Measurements from ENCODE around the gene LSG1. TPM values are rescaled to one million over a fixed set of nuclear protein-coding genes. Genes with fewer than 3 reads are reported as not detected.

LSG1 gene
- total RNA-seq, result 35.5 TPM

GRCh38 chr3:194671900-194672808 is at the start of gene LSG1:
LSG1 (minus strand) TSS chr3:194672191; CDS start chr3:194672162, 29 bp downstream.

GRCh38 chr3:194685718-194686413 is 13.9 kb upstream of the LSG1 start, which contains the start of gene FAM43A:
FAM43A (plus strand) TSS chr3:194685883; CDS start chr3:194686827, 944 bp downstream.

GRCh38 chr3:194633349-194634004 is 38.5 kb downstream of the LSG1 start, which contains the start of gene TMEM44:
TMEM44 (minus strand) TSS chr3:194633419; CDS start chr3:194633215, 204 bp downstream.

Other genes starting within 250 kb of the LSG1 start
- 151 TPM for gene ATP13A3, start 185.2 kb downstream of the LSG1 start, total RNA-seq
- 17.5 TPM for gene TMEM44, start 38.8 kb downstream of the LSG1 start, total RNA-seq
- 22.7 TPM for gene FAM43A, start 13.7 kb upstream of the LSG1 start, total RNA-seq